SIG-M5 (cell line): ENCODE measurements around the gene PHACTR1.

ENCODE experiments used
- DNase-seq: peaks from one replicate; lab custom pipeline; 2025; lab: John Stamatoyannopoulos, UW

The PHACTR1 gene

GRCh38 chr6:13195803-13196202, 479.2 kb downstream of the PHACTR1 start:
- DNase-seq = no peak

DNA sequence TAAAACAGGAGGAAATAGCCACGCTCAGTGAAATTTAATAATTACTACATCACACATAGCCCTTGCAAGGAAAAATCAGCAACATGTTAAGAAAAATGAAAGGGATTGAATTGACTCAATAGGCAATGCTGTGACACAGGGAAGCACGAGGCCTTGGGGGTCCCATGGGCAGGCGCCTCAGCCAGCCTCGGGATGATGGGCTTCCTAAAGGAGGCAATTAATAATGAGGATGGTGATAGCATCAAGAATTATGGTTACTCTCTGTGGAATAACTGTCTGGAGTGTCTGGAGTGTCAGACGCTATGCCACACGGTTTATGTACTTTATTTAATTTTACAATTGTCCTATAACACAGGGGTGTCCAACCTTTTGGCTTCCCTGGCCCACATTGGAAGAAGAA, 481.6 kb downstream of the PHACTR1 start:
- DNase-seq = no peak

- no peak for DNase-seq
These were observed 484.8 kb downstream of the PHACTR1 start for GRCh38 chr6:13201336-13201735.

DNA sequence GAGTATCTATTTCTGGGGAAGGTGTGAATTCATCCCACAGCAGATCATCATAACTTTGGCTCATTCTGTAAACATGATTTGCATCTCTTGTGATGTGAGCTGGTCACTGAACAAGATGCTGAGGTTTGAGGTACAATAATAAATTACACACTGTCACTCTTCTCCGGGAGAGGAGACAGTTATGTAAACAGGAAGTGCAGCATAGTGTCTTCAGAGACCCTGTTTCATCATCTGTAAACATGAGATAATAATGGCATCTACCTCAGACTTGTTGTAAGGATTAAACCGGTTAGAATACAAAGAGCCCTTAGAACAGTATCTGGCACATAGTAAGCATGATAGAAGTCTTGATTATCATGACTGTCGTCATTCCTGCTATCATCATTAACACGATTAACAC, 486.6 kb downstream of the PHACTR1 start:
- no peak for DNase-seq

GRCh38 chr6:13205106-13205505, 488.5 kb downstream of the PHACTR1 start:
- no peak for DNase-seq

DNA sequence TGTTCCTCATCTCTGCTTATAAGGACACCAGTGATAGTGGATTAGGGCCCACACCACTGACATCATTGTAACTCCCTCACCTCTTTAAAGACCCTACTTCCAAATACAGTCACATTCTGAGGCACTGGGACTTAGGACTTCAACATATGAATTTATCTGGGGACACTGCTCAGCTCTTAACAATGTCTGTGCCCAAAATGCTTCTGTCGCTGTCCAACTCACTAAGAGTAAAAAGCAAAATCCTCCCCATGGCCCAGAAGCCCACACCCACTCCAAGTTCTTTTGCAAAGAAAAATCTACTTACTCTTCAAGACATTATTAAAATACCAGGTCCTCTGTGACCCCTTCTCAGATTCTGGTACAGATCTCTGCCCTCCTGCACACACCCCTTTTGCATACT, 495.5 kb downstream of the PHACTR1 start:
- no peak for DNase-seq

GRCh38 chr6:13212538-13212937, 496.0 kb downstream of the PHACTR1 start:
- no peak for DNase-seq

DNA sequence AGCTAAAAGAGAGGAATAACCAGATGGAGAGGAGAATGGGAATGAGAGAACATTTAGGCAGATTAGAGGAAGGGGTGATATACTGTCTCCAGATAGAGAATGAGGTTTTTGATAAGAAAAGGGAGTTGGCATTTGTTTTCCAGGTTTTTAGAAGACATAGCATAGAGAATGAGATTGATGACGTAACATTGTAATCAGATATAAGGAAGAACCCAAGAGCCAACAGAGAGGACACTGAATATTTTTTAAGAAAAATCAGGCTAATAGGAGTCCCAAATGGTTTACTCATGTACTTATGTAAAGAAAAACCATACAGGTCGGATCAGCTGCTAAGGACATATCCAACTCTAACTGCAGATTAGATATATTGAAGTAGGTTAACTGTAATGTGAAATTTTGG, 498.8 kb downstream of the PHACTR1 start:
- no peak for DNase-seq

GRCh38 chr6:13216236-13217014, 499.9 kb downstream of the PHACTR1 start:
- DNase-seq = no peak

GRCh38 chr6:13217206-13217905, 500.8 kb downstream of the PHACTR1 start:
- no peak for DNase-seq

DNA sequence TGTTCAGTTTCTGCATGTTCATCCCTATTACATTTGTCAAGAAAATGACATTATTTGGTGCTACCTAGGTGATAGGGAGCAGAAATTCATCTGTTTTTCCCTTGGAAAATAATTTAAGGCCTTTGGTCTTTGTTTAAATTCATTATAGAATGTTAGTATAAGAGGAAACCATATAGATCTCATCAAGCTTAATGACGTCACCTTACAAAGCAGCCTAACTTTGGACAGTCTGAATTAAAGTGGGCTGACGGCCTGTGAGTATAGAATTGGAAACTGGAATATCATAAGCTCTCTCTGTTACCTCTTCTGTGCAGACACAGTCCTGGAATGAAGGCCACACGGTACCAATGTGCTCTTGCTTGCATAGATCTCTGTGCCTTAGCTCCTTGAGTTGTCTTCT, 503.7 kb downstream of the PHACTR1 start:
- DNase-seq = no peak

DNA sequence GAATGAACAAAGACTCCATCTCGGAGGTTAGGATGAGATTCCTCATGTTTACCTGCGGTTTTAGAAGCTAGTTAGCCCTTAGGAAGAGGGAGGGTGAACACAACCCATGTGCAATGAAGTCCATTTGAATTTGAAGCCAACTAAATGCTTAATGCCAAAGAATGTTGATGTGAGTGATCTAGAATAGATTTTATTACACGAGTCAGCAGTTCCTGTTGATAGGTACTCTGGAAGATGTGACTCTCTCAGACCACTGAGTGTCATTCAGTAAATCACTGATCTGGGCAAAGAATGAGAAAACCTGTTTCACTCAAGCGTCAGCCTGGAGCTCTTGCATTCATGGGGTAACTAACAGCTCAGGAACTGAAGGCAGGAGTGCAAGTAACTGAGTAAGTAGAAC, 505.5 kb downstream of the PHACTR1 start:
- DNase-seq = no peak

GRCh38 chr6:13226071-13226470, 509.5 kb downstream of the PHACTR1 start:
- DNase-seq = no peak

DNA sequence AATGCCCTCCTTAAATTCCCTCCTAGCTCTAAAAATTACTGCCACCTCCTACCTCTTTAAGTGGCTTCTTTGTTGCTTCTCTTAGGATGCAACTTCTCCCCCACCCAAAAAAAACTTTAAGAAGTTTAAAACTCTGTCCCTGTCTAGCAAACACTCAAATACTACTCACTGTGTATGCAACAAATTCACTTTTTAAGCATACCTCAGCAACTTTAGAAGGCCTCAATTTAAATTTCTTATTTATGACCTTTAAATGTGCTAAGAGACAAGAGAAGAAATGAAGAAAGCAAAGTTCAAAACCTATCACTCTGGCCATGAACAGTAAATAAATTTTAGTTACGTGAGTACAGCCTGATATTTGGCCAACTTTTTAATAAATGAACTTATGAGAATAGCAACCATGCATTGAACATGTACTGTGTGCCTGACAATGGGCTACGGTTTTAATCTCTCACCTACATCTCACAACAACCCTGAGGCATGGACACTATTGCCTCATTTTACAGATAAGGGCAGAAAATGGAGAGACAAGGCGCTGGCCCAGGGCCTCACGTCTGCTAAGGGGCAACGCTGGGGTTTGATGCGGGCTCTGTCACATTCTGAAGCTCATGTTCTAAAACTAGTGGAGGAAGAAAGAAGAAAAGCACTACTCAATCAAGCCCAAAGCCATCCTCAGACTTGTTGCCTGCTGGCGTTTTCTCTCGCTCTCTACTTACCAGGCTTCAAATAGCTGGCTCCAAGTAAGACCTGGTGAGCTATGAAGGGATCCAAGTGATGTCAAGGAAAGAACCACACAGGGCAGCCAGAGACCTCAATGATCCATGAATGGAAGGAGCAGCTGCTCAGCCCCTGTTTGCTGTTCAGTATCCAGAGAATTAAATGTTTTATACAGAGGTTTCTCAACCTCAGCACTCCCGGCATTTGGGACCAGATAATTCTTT, 512.0 kb downstream of the PHACTR1 start:
- no peak for DNase-seq

DNA sequence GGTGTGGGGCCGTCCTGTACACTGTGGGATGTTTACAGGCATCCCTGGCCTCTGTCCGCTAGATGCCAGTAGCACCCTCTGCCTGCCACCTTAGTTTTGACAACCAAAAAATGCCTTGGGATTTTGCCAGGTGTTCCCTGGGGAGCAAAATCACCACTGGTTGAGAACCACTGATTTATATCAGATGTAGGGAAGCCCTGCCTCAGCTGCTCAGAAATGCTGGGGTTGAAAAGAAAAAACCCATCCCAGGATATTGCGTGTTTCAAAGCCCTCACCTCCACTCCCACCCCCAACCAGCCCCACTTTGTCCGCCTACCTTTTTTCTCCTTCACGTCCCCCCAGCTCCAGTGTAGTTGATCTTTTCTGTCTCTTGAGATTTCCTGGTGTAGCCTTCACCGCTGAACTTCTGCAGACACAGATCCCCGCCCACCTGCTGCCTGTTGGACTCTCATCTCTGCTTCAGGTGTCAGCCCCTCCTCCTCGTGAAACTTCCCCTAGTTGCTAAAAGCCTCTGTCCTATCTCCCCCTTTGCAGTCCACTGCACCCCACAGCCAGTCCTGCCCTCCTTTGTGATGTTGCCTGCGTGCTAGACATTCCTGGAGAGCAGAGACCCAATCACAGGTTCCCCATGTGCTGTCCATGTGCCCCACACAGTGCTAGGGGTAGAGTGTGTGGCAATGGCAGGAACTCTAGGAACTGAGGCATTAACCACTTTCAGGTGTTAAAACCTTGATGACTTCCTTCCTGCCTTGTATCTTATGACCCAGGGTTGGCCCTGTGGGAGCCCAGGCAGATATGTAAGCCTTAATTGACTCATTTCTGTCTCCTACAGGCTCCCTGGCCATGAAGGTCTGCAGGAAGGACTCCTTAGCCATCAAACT, 512.9 kb downstream of the PHACTR1 start:
- DNase-seq = no peak

DNA sequence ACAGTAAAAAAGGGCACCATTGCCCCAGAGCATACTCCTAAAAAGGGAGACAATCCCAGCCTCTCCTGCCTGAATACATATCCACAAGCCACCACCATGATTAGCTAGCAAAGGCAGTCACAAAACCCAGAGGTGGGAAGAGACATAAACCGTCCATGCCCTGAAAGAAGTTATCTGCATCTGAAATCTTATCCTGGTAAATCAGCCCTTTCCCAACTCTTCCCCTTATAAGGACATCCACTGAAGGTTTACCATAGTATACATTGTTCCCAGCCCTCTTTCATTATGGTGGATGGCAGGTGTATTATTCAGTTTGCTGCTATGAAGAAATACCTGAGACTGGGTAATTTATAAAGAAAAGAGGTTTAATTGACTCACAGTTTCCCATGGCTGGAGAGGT, 516.5 kb downstream of the PHACTR1 start:
- no peak for DNase-seq

DNA sequence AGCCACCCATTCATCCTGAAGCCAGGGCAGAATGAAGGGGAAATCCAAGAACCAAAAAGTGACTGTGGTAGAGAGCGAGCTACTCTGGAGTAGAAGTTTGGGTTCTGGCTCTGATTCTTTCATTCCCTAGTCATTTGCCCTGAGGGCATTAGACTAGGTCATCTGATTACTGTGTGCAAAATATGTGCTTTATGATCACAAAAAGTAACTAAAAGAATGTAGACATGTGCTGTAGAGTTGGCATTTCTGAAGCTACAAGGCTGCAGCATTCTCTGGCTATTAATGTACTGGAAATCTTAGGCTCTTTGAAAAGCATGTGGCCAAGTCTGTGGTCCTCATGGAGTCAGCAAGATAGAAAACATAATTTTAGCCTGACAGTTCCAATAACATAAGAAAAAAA, 517.6 kb downstream of the PHACTR1 start:
- no peak for DNase-seq

- no peak for DNase-seq
These were observed 518.8 kb downstream of the PHACTR1 start for GRCh38 chr6:13235339-13235738.

DNA sequence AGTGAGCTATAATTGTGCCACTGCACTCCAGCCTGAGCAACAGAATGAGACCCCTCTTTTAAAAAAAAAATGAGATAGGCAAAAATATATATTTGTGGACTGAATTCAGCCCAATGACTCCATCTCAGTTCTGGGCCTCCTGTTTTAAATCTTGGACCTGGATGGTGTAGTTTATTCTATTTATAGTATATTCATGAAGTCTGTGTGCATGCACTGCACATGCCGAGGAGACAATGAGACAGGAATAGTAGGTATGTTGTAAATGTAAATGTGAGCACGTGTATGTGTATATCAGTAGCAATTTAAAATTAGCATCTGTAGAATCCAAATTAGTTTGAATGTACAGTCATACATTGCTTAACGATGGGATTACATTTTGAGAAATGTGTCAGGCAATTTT, 520.8 kb downstream of the PHACTR1 start:
- no peak for DNase-seq

- no peak for DNase-seq
These were observed 521.5 kb downstream of the PHACTR1 start for GRCh38 chr6:13238017-13238416.

DNA sequence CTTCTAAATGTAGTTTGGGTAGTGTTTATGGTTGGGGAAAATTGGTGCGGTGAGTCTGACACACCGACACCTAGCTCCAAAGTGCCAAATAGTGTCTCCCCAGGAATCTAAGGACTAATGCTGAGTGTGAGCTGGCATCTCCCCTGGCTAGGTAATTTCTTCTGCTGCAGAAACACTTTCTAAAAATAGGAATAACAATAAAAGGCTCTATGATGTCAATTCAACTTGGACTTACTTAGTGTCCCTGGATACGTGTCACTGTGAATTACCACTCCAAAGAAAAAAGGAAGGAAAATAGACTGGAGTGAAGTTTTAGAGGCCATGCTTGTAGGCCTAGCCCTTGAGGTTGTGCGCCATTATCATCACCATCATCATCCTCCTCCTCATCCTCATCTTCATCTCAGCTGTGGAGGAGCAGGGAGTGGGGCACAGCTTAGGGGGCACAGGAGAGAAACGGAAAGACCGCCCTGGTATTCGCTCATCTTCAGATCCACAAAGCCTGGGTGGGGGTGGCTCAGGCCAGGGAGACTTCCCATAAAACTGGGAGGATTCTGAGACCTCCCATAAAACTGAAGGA, 522.2 kb downstream of the PHACTR1 start:
- no peak for DNase-seq
